SK-N-MC (cell line): ENCODE measurements around the gene ARHGEF17.
A peak's percentile ranks its signal among the peaks of the same experiment; 100 is the strongest.

Experiments
- DNase-seq: peaks from one replicate; pipeline ENCODE4 v3.0.0-alpha.2; 2011; ENCODE audit warnings: low read depth, low spot score
- H3K27ac ChIP-seq: fragments of 200-600 bp; sonication (generic); 2 replicates; pipeline ENCODE4 v1.5.1; 2016; ENCODE audit warnings: mixed run types
- H3K36me3 ChIP-seq: fragments of 200-600 bp; sonication (generic); 2 replicates; pipeline ENCODE4 v1.6.1; 2017; ENCODE audit warnings: antibody characterized with exemption, low read length, mixed read lengths; ENCODE audit not compliant: insufficient read depth
- H3K4me3 ChIP-seq: fragments of 200-600 bp; sonication (generic); 2 replicates; pipeline ENCODE4 v1.5.1; 2016
- H3K9ac ChIP-seq: fragments of 200-600 bp; sonication (generic); 2 replicates; pipeline ENCODE4 v1.8.0; 2017; ENCODE audit warnings: mixed run types, mixed read lengths; ENCODE audit not compliant: insufficient read length
- H3K9me3 ChIP-seq: fragments of 200-600 bp; sonication (generic); 2 replicates; pipeline ENCODE4 v1.6.1; 2017; ENCODE audit warnings: low read depth, mild to moderate bottlenecking, antibody characterized with exemption, low read length, moderate library complexity, mixed read lengths
- EZH2 ChIP-seq: fragments of 200-600 bp; sonication (generic); IDR thresholded peaks from one replicate; pipeline ENCODE4 v1.6.1; 2017; ENCODE audit warnings: antibody characterized with exemption
- FOXP2 ChIP-seq: optimal IDR thresholded peaks from 2 replicates; pipeline ENCODE3; 2011; ENCODE audit warnings: mild to moderate bottlenecking, moderate library complexity; ENCODE audit not compliant: insufficient read depth; ENCODE audit errors: extremely low read length, control extremely low read depth
- POLR2AphosphoS5 ChIP-seq: IDR thresholded peaks from 2 replicates; pipeline ENCODE4 v1.6.1; 2012; ENCODE audit warnings: mild to moderate bottlenecking, low read depth, low read length, borderline replicate concordance

Gene ARHGEF17

GRCh38 chr11:73390601-73391565 lies 82.8 kb downstream of the ARHGEF17 start:
- Histone ChIP-seq H3K36me3 (no peaks in the 10 kb centered on the region), H3K9ac (no peak overlapping the region), H3K27ac (no peak overlapping the region), H3K9me3 (no peaks in the 10 kb centered on the region), H3K4me3 (no peak overlapping the region)
- TF ChIP-seq FOXP2, result no peak
- TF ChIP-seq POLR2AphosphoS5, result no peak
- no peak for TF ChIP-seq EZH2
- no peak for DNase-seq

GRCh38 chr11:73391665-73392064 lies 83.6 kb downstream of the ARHGEF17 start:
- no peak overlapping the region for H3K27ac ChIP-seq
- no peak overlapping the region for H3K9ac ChIP-seq
- no peaks in the 10 kb centered on the region for H3K9me3 ChIP-seq
- DNase-seq, result no peak
- TF ChIP-seq FOXP2 (no peak), EZH2 (no peak), POLR2AphosphoS5 (no peak)
- no peak overlapping the region for H3K4me3 ChIP-seq
- H3K36me3 ChIP-seq, result no peaks in the 10 kb centered on the region

GRCh38 chr11:73392108-73393010 lies 84.3 kb downstream of the ARHGEF17 start:
- TF ChIP-seq EZH2 (no peak), POLR2AphosphoS5 (no peak), FOXP2 (no peak)
- Histone ChIP-seq H3K4me3 (no peak overlapping the region), H3K9ac (no peak overlapping the region), H3K27ac (no peak overlapping the region), H3K9me3 (no peaks in the 10 kb centered on the region), H3K36me3 (no peaks in the 10 kb centered on the region)
- no peak for DNase-seq

- no peak overlapping the region for H3K9ac ChIP-seq
- no peak for DNase-seq
- no peaks in the 10 kb centered on the region for H3K36me3 ChIP-seq
- no peak for TF ChIP-seq EZH2
- no peak for TF ChIP-seq FOXP2
- TF ChIP-seq POLR2AphosphoS5, result no peak
- no peak overlapping the region for H3K4me3 ChIP-seq
- no peak overlapping the region for H3K27ac ChIP-seq
- H3K9me3 ChIP-seq, result no peaks in the 10 kb centered on the region
Observed at GRCh38 chr11:73393011-73393380, 84.9 kb downstream of the ARHGEF17 start.

GRCh38 chr11:73393479-73394415 lies 85.7 kb downstream of the ARHGEF17 start:
- no peak for TF ChIP-seq FOXP2
- no peak for TF ChIP-seq EZH2
- TF ChIP-seq POLR2AphosphoS5, result no peak
- Histone ChIP-seq H3K36me3 (no peaks in the 10 kb centered on the region), H3K4me3 (no peak overlapping the region), H3K9ac (no peak overlapping the region), H3K9me3 (no peaks in the 10 kb centered on the region), H3K27ac (no peak overlapping the region)
- DNase-seq, result peak; percentile 47

GRCh38 chr11:73394416-73395296 lies 86.6 kb downstream of the ARHGEF17 start:
- Histone ChIP-seq H3K4me3 (no peak overlapping the region), H3K36me3 (no peaks in the 10 kb centered on the region), H3K27ac (no peak overlapping the region), H3K9ac (no peak overlapping the region), H3K9me3 (no peaks in the 10 kb centered on the region)
- no peak for DNase-seq
- TF ChIP-seq EZH2 (no peak), POLR2AphosphoS5 (no peak), FOXP2 (no peak)
